CD8-positive, alpha-beta memory T cell (primary cell): Measurements from ENCODE around the gene ZAR1. TPM values are rescaled to one million over a fixed set of nuclear protein-coding genes. Genes with fewer than 3 reads are reported as not detected.

Experiments
- CTCF ChIA-PET: fragments of 350-600 bp; sonication (Branson Sonifier 250); formaldehyde crosslinking; loops from one replicate; lab custom pipeline; 2021; ENCODE audit warnings: antibody characterized with exemption; lab: Charles Lee
- POLR2A ChIA-PET: fragments of 350-600 bp; sonication (Branson Sonifier 250); formaldehyde crosslinking; loops from one replicate; lab custom pipeline; 2021; ENCODE audit warnings: antibody characterized with exemption; lab: Charles Lee
- DNase-seq, 5 donors: peaks; one replicate each; pipeline versions ENCODE4 v3.0.0 to v3.0.0-alpha.2; 2020 to 2022; ENCODE audit warnings: mixed read lengths in 1 of 5
- H3K27ac ChIP-seq: one replicate; pipeline ENCODE4 v1.7.0; 2013; ENCODE audit warnings: low read depth, mild to moderate bottlenecking, low read length, moderate library complexity
- H3K27me3 ChIP-seq: 2 replicates; pipeline ENCODE4 v1.7.0; 2013; ENCODE audit warnings: low read length, mild to moderate bottlenecking; ENCODE audit not compliant: insufficient read depth, poor library complexity, severe bottlenecking
- H3K36me3 ChIP-seq: 2 replicates; pipeline ENCODE4 v1.7.0; 2013; ENCODE audit warnings: mild to moderate bottlenecking, low read length, moderate library complexity; ENCODE audit not compliant: insufficient read depth
- H3K4me1 ChIP-seq: 2 replicates; pipeline ENCODE4 v1.7.0; 2013; ENCODE audit warnings: mild to moderate bottlenecking, low read length, moderate library complexity; ENCODE audit not compliant: insufficient read depth
- H3K4me3 ChIP-seq: 2 replicates; pipeline ENCODE4 v1.7.0; 2013; ENCODE audit warnings: mild to moderate bottlenecking, low read length
- H3K9me3 ChIP-seq: 2 replicates; pipeline ENCODE4 v1.7.0; 2013; ENCODE audit warnings: mild to moderate bottlenecking, low read length
- H3K27ac Mint-ChIP-seq, 8 donors: one replicate each; pipeline ENCODE4 v1.8.0; 2020 to 2021; ENCODE audit warnings: mixed read lengths in 8 of 8, mild to moderate bottlenecking in 6 of 8, inconsistent platforms in 3 of 8, moderate library complexity in 3 of 8
- H3K27me3 Mint-ChIP-seq, 2 donors: one replicate each; pipeline ENCODE4 v1.8.0; 2020 to 2021; ENCODE audit warnings: mixed read lengths in 2 of 2, mild to moderate bottlenecking in 1 of 2, moderate library complexity in 1 of 2
- H3K36me3 Mint-ChIP-seq, 3 donors: one replicate each; pipeline ENCODE4 v1.8.0; 2020 to 2021; ENCODE audit warnings: mixed read lengths in 3 of 3, inconsistent platforms in 1 of 3, mild to moderate bottlenecking in 1 of 3
- H3K4me1 Mint-ChIP-seq, 3 donors: one replicate each; pipeline ENCODE4 v1.8.0; 2020 to 2021; ENCODE audit warnings: mixed read lengths in 3 of 3, inconsistent platforms in 1 of 3, mild to moderate bottlenecking in 1 of 3
- H3K4me3 Mint-ChIP-seq, 7 donors: one replicate each; pipeline ENCODE4 v1.8.0; 2020 to 2021; ENCODE audit warnings: mixed read lengths in 7 of 7, mild to moderate bottlenecking in 6 of 7, moderate library complexity in 4 of 7, inconsistent platforms in 2 of 7
- H3K9me3 Mint-ChIP-seq, 5 donors: one replicate each; pipeline ENCODE4 v1.8.0; 2020 to 2022; ENCODE audit warnings: mixed read lengths in 5 of 5, mild to moderate bottlenecking in 3 of 5, moderate library complexity in 2 of 5, inconsistent platforms in 1 of 5
- polyA plus RNA-seq: library from polyadenylated mRNA; unstranded; fragments of 300-500 nt; fragmentation: Illumina TruSeq; gene quantifications from one replicate; pipeline ENCODE4 v1.2.3, GENCODE V29; 2021
- total RNA-seq, 2 experiments: library from RNA; stranded (reverse); gene quantifications; one replicate each; pipeline ENCODE4 v1.2.3, GENCODE V29; 2021

Gene ZAR1
- total and polyA plus RNA-seq, 3 experiments from 2014 or later: not detected

DNA sequence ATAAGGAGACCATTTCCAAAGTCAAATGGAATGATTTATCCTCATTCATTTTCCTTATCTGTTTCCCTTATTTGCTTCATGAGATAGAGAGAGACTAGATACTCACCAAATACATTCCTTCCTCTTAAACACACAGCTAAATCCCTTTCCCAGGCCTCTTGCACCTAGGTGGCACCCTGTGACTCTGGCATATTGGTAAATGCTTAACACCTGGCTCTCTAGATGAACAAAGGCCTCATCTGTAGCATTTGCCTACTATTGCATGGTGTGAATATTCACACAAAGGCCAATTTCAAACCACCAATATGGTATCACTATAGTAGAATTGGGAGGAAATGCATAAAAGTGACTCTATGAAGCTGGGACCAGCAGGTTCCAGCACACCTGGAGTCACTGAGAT is 29.1 kb upstream of the ZAR1 start:
- Histone ChIP-seq H3K27ac (no peak overlapping the region), H3K36me3 (no peaks in the 10 kb centered on the region), H3K27me3 (no peaks in the 10 kb centered on the region), H3K4me1 (no peaks in the 10 kb centered on the region), H3K9me3 (no peaks in the 10 kb centered on the region), H3K4me3 (no peak overlapping the region)
- H3K27ac Mint-ChIP-seq: no peak overlapping the region
- no peak overlapping the region for H3K4me3 Mint-ChIP-seq
- H3K27me3 Mint-ChIP-seq: peaks cover 0 to 8% of the 10 kb centered on the region in 2 donors
- no peak for DNase-seq
- ChIA-PET POLR2A (no interaction called here), CTCF (no interaction called here)
- peaks cover 0 to 5% (median 0%) of the 10 kb centered on the region in 3 donors for H3K36me3 Mint-ChIP-seq
- no peaks in the 10 kb centered on the region for H3K4me1 Mint-ChIP-seq
- H3K9me3 Mint-ChIP-seq: peaks cover 0 to 6% (median 5%) of the 10 kb centered on the region in 5 donors

DNA sequence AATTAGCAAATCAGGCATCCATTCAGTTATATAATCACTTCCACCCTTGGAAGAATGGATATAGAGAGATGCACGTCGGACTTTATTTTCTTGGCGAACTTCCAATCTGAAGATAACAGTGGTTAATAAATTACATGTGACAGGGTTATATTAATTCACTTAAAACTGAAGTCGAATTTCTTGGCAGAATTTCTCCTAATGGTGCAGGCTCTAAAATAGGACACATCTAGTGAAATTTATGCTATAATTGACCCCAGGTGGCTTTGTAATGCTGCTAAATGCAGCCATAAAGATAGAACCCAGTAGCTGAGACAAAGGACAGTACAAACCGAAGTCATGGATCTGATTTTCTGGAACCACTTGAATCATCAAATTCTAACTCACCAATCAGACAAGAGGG is 27.7 kb upstream of the ZAR1 start:
- Histone ChIP-seq H3K9me3 (no peaks in the 10 kb centered on the region), H3K4me1 (no peaks in the 10 kb centered on the region), H3K4me3 (no peak overlapping the region), H3K27me3 (no peaks in the 10 kb centered on the region), H3K36me3 (no peaks in the 10 kb centered on the region), H3K27ac (no peak overlapping the region)
- CTCF ChIA-PET: no interaction called here
- Mint-ChIP-seq H3K27ac (no peak overlapping the region), H3K9me3 (peaks cover 0 to 6% (median 3%) of the 10 kb centered on the region in 5 donors), H3K4me1 (no peaks in the 10 kb centered on the region), H3K4me3 (no peak overlapping the region), H3K27me3 (peaks cover 0 to 8% of the 10 kb centered on the region in 2 donors), H3K36me3 (peaks cover 0 to 5% (median 0%) of the 10 kb centered on the region in 3 donors)
- POLR2A ChIA-PET: no interaction called here
- DNase-seq: no peak

DNA sequence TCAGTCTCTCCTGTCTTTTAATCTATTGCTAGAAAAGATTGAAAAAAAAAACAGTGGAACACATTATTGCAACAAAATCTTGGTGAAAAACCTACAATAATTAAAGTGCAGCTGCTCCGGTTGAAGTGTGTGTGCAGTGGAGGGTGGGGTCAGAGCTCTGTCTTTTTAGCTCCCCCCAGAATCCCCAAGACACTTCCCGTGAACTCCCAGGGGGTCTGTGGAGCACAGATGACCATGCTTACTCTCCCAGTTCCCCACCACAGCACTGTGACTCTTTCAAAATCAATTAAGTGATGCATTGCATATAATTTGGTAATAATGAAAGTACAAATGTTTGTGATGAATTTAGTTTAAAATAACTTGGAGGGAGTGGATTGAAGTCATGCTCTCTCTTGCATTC is 22.6 kb upstream of the ZAR1 start:
- Histone ChIP-seq H3K4me1 (no peaks in the 10 kb centered on the region), H3K36me3 (no peaks in the 10 kb centered on the region), H3K9me3 (no peaks in the 10 kb centered on the region), H3K4me3 (no peak overlapping the region), H3K27me3 (no peaks in the 10 kb centered on the region), H3K27ac (no peak overlapping the region)
- Mint-ChIP-seq H3K36me3 (peaks cover 0 to 5% (median 0%) of the 10 kb centered on the region in 3 donors), H3K4me3 (no peak overlapping the region), H3K27me3 (peaks cover 11 to 17% of the 10 kb centered on the region in 2 donors), H3K9me3 (peaks cover 0 to 6% (median 3%) of the 10 kb centered on the region in 5 donors), H3K4me1 (no peaks in the 10 kb centered on the region), H3K27ac (no peak overlapping the region)
- ChIA-PET CTCF (no interaction called here), POLR2A (no interaction called here)
- no peak for DNase-seq

DNA sequence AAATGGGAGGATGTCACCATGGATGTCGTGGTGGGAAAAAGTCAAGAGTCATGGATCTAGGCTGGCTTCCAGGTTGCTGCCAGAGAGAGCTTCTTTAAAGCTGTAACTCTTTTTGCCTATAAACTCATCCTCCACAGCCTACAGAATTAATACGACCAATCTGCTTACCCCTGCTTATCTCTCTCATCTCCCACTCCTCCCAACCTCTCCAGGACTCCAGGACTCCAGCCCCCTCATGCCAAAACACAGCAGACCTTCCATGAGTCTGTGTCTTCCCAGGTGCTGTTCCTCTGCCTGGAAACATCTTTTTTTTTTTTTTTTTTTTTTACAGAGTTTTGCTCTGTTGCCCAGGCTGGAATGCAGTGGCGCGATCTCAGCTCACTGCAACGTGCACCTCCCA is 22.2 kb upstream of the ZAR1 start:
- Histone ChIP-seq H3K27me3 (no peaks in the 10 kb centered on the region), H3K36me3 (no peaks in the 10 kb centered on the region), H3K4me1 (no peaks in the 10 kb centered on the region), H3K4me3 (no peak overlapping the region), H3K9me3 (no peaks in the 10 kb centered on the region), H3K27ac (no peak overlapping the region)
- Mint-ChIP-seq H3K9me3 (peaks cover 0 to 6% (median 3%) of the 10 kb centered on the region in 5 donors), H3K27me3 (peaks cover 11 to 17% of the 10 kb centered on the region in 2 donors), H3K4me3 (no peak overlapping the region), H3K36me3 (peaks cover 0 to 5% (median 0%) of the 10 kb centered on the region in 3 donors), H3K27ac (no peak overlapping the region), H3K4me1 (no peaks in the 10 kb centered on the region)
- DNase-seq: no peak
- POLR2A ChIA-PET: no interaction called here
- CTCF ChIA-PET: no interaction called here

DNA sequence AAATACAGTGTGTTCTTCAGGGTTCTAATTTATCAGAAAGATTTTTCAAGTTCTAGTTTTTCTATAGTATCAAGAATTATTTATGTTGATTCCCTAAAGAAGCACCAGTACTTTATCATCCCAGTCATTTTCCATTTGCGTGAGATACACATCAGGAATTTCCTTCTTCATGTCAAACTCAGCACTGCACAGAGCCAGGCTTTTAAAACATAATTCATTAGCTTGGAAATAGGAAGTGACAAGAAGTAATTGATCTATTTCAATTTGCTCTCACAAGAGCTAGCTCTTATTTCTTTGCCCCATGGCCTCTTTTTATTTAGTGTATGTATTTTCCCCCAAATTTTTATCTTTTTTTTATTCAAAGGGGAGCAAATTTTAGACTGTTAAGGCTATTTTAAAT is 19.9 kb upstream of the ZAR1 start:
- DNase-seq: no peak
- no peaks in the 10 kb centered on the region for H3K9me3 ChIP-seq
- Mint-ChIP-seq H3K4me1 (no peaks in the 10 kb centered on the region), H3K27ac (no peak overlapping the region), H3K27me3 (peaks cover 9 to 19% of the 10 kb centered on the region in 2 donors), H3K9me3 (no peaks in the 10 kb centered on the region), H3K4me3 (no peak overlapping the region), H3K36me3 (no peaks in the 10 kb centered on the region)
- ChIA-PET POLR2A (no interaction called here), CTCF (no interaction called here)
- no peak overlapping the region for H3K4me3 ChIP-seq
- H3K36me3 ChIP-seq: no peaks in the 10 kb centered on the region
- H3K27ac ChIP-seq: no peak overlapping the region
- H3K27me3 ChIP-seq: no peaks in the 10 kb centered on the region
- H3K4me1 ChIP-seq: no peaks in the 10 kb centered on the region

DNA sequence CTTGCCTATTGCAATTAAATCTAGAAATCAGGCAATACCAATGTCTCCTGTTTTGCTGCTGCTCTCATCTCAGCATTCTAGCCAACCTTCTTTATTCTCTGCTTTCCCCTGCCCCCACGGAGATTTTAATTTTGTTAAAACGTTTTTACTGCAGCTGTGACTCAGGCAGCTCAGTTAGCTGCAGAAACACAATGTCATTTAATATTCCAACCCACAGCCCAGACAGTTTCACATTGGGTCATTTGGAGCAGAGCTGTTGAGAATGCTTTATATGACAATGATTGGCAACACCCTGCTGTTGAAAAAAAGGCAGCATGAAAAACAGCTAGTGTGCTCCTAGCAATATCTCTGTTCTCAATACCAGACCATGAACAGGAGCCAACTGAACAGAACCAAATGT is 19.5 kb upstream of the ZAR1 start:
- DNase-seq: no peak
- H3K27ac ChIP-seq: no peak overlapping the region
- no peaks in the 10 kb centered on the region for H3K27me3 ChIP-seq
- CTCF ChIA-PET: no interaction called here
- H3K4me1 Mint-ChIP-seq: no peaks in the 10 kb centered on the region
- H3K27ac Mint-ChIP-seq: no peak overlapping the region
- H3K4me3 Mint-ChIP-seq: no peak overlapping the region
- H3K9me3 Mint-ChIP-seq: no peaks in the 10 kb centered on the region
- H3K27me3 Mint-ChIP-seq: peaks cover 9 to 19% of the 10 kb centered on the region in 2 donors
- H3K9me3 ChIP-seq: no peaks in the 10 kb centered on the region
- no peaks in the 10 kb centered on the region for H3K36me3 Mint-ChIP-seq
- POLR2A ChIA-PET: no interaction called here
- no peaks in the 10 kb centered on the region for H3K36me3 ChIP-seq
- no peaks in the 10 kb centered on the region for H3K4me1 ChIP-seq
- H3K4me3 ChIP-seq: no peak overlapping the region

DNA sequence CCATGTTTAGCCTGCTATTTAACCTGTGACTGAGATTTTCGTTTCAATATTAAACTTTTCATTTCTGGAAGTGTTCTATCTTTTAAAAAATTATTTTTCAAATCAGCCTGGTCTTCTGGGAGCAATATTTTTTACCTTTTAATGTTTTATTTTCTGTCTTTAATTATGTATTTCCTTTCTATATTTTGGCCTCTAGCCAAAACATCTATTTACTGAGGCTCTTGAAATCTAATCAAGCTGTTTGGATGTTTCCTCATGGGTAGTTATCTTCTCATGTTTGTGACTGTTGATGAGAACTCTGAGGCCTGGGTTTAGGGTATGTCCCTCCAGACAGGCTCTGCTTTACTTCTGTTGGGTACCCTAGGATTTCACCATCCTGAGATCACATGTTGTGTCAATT is 17.3 kb upstream of the ZAR1 start:
- no peaks in the 10 kb centered on the region for H3K27me3 ChIP-seq
- H3K4me3 Mint-ChIP-seq: no peak overlapping the region
- ChIA-PET CTCF (no interaction called here), POLR2A (no interaction called here)
- H3K9me3 ChIP-seq: no peaks in the 10 kb centered on the region
- no peaks in the 10 kb centered on the region for H3K36me3 ChIP-seq
- no peak for DNase-seq
- peaks cover 12 to 19% of the 10 kb centered on the region in 2 donors for H3K27me3 Mint-ChIP-seq
- no peaks in the 10 kb centered on the region for H3K9me3 Mint-ChIP-seq
- no peak overlapping the region for H3K27ac Mint-ChIP-seq
- H3K4me1 Mint-ChIP-seq: no peaks in the 10 kb centered on the region
- H3K36me3 Mint-ChIP-seq: no peaks in the 10 kb centered on the region
- no peak overlapping the region for H3K27ac ChIP-seq
- H3K4me3 ChIP-seq: no peak overlapping the region
- no peaks in the 10 kb centered on the region for H3K4me1 ChIP-seq

DNA sequence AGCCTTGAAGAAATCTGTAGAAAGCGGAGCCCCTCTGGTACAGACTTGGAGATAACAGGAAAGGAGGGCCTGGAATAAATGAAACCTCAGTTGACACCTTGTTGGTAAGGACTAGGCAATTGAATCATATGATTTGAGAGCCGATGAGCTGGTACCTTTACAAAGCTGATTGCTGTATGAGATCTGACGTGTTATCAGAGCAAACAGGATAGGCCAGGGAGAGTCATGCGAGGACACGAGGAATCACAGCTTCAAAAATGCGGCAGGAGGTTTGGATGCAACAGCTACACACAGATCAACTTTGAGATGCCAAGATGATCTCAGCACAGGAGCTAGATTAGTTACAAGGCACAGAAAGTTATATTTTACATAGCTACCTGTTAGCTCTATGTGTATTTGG is 14.3 kb upstream of the ZAR1 start:
- Mint-ChIP-seq H3K36me3 (peaks cover 0 to under 1% (median 0%) of the 10 kb centered on the region in 3 donors), H3K27ac (no peak overlapping the region), H3K9me3 (no peaks in the 10 kb centered on the region), H3K4me1 (no peaks in the 10 kb centered on the region), H3K4me3 (no peak overlapping the region), H3K27me3 (peaks cover 12 to 13% of the 10 kb centered on the region in 2 donors)
- POLR2A ChIA-PET: no interaction called here
- Histone ChIP-seq H3K9me3 (no peaks in the 10 kb centered on the region), H3K27ac (no peak overlapping the region), H3K4me1 (no peaks in the 10 kb centered on the region), H3K27me3 (no peaks in the 10 kb centered on the region), H3K36me3 (no peaks in the 10 kb centered on the region), H3K4me3 (no peak overlapping the region)
- no peak for DNase-seq
- CTCF ChIA-PET: interaction anchor here (0.8 kb wide), 1 partner anchor 165 kb away, joined by 7 read pairs; no protein-coding TSS in a partner anchor
